Adrenal gland (tissue), 12 donors: ENCODE data around the gene SOX10. TPM values are rescaled to one million over a fixed set of nuclear protein-coding genes. Genes with fewer than 3 reads are reported as not detected.

Source experiments
- DNase-seq, 7 donors: peaks; one replicate each; pipeline ENCODE4 v3.0.0-alpha.2; 2019 to 2020
- H3K27ac ChIP-seq, 5 donors: fragments of 200-600 bp; sonication (generic) in 4 of 5; 1 replicate in 3 of 5; 2 replicates in 2 of 5; pipeline versions ENCODE4 v1.5.1 to v1.8.0; 2016 to 2020; ENCODE audit warnings: mild to moderate bottlenecking in 1 of 5
- H3K27me3 ChIP-seq: fragments of 200-600 bp; 2 replicates; pipeline ENCODE4 v1.8.0; 2021
- H3K36me3 ChIP-seq, 2 donors: fragments of 200-600 bp; replicated peaks in 1 of 2; 1 replicate in 1 of 2; 2 replicates in 1 of 2; pipeline versions ENCODE4 v1.5.1 to v1.8.0; 2018 to 2022
- H3K4me1 ChIP-seq, 2 donors: fragments of 200-600 bp; replicated peaks in 1 of 2; 1 replicate in 1 of 2; 2 replicates in 1 of 2; pipeline versions ENCODE4 v1.5.1 to v1.8.0; 2018 to 2021
- H3K4me3 ChIP-seq, 4 donors: fragments of 200-600 bp; sonication (generic) in 3 of 4; one replicate each; pipeline ENCODE4 v1.5.1; 2016 to 2018
- H3K9me3 ChIP-seq, 3 donors: fragments of 200-600 bp; sonication (generic) in 1 of 3; replicated peaks in 1 of 3; 1 replicate in 2 of 3; 2 replicates in 1 of 3; pipeline versions ENCODE4 v1.5.1 to v1.8.0; 2016 to 2021
- POLR2A ChIP-seq, 2 donors: fragments of 450-650 bp; IDR thresholded peaks; one replicate each; pipeline ENCODE4 v1.6.1; 2017; ENCODE audit warnings: antibody characterized with exemption in 2 of 2, mild to moderate bottlenecking in 2 of 2, moderate library complexity in 1 of 2
- WGBS, 4 donors: extraction: QIAGEN DNeasy Blood & Tissue Kit in 2 of 4; methylation state at CpG; one replicate each; pipeline versions ENCODE4 v1.1.5 to v1.1.7; 2013 to 2017; 5-methylcytosine and 5-hydroxymethylcytosine counted together
- intact Hi-C, 2 donors: fragments of 100-400 bp; cut with DNase I; formaldehyde crosslinking; loops; one replicate each; pipeline versions ENCODE4 v1.14.1 to v1.15.0; 2022 to 2023
- polyA plus RNA-seq, 3 donors: library from polyadenylated mRNA; stranded (reverse); fragments of 200-250 nt in 2 of 3; fragments of 350-450 nt in 1 of 3; fragmentation: Illumina TruSeq in 1 of 3; extraction: RNeasy Lipid Tissue Mini Kit (QIAGEN cat#74804) in 1 of 3; gene quantifications; one replicate each; pipeline ENCODE4 v1.2.3, GENCODE V29; 2013 to 2014
- total RNA-seq, 9 donors: library from RNA; depleted of rRNA in 4 of 9; stranded (reverse); fragments of >200 nt in 4 of 9; fragments of 120-200 nt in 1 of 9; fragmentation: NEBNext Ultra II Directional in 1 of 9; extraction: Animal tissue kit (Norgen Biotek cat#: 25700) in 1 of 9; gene quantifications; one replicate each; pipeline versions ENCODE4 v1.1.0 to v1.2.4, GENCODE V29; 2013 to 2023
- TF ChIP-seq, protein P1 (sequence below), 6 experiments: fragments of 450-650 bp in 4 of 6; fragments of 200-600 bp in 2 of 6; sonication (generic) in 1 of 6; IDR thresholded peaks; 1 replicate in 5 of 6; 2 replicates in 1 of 6; pipeline versions ENCODE4 v1.5.1 to v1.8.0; 2016 to 2021; ENCODE audit warnings: antibody characterized with exemption in 6 of 6, mild to moderate bottlenecking in 2 of 6, moderate library complexity in 1 of 6
- donor health status: healthy with polysubstance abuse.
- donor health status: Bipolar disorder and iron deficiency.
- donor health status: DM: yes; HTN: yes; CAD: no.
- donor health status: DM: no; HTN: no; CAD: no.
- donor health status: DM: no; HTN: no; CAD: no.
- donor health status: DM: yes; HTN: yes; CAD: no.

The SOX10 gene
- total and polyA plus RNA-seq, 12 donors, result 0.16 to 5.4 (median 0.78) TPM; not detected in 1

DNA sequence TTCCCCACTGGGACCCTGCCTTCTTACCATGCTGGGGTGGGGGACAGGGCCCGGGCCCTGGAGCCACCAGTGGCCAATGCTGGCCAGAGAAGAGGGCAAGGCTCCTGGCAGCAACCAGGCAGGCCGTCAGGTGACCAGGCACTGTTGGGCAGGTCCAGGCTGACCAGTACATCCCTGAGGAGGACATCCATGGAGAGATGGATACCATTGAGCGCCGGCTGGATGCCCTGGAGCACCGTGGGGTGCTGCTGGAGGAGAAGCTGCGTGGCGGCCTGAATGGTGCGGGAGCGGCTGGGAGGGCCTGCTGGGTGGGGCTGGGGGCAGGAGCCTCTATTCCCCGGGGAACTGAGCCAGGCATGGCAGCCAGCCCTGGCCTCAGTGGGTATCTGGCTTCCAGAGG, 52.0 kb downstream of the SOX10 start:
- no peaks in the 10 kb centered on the region for H3K9me3 ChIP-seq
- H3K36me3 ChIP-seq, result peaks cover 0 to 27% of the 10 kb centered on the region in 2 donors
- H3K4me1 ChIP-seq, result peaks cover 10 to 12% of the 10 kb centered on the region in 2 donors
- WGBS, 4 donors, result 85 to 95% (median 94%) methylated on average over 5 to 10 of the region's 10 CpGs; no CpG with 5 or more reads in 1 of the 4 donors
- no peak overlapping the region for H3K27ac ChIP-seq
- H3K27me3 ChIP-seq, result no peaks in the 10 kb centered on the region
- no peak for DNase-seq
- TF ChIP-seq, protein P1, sequence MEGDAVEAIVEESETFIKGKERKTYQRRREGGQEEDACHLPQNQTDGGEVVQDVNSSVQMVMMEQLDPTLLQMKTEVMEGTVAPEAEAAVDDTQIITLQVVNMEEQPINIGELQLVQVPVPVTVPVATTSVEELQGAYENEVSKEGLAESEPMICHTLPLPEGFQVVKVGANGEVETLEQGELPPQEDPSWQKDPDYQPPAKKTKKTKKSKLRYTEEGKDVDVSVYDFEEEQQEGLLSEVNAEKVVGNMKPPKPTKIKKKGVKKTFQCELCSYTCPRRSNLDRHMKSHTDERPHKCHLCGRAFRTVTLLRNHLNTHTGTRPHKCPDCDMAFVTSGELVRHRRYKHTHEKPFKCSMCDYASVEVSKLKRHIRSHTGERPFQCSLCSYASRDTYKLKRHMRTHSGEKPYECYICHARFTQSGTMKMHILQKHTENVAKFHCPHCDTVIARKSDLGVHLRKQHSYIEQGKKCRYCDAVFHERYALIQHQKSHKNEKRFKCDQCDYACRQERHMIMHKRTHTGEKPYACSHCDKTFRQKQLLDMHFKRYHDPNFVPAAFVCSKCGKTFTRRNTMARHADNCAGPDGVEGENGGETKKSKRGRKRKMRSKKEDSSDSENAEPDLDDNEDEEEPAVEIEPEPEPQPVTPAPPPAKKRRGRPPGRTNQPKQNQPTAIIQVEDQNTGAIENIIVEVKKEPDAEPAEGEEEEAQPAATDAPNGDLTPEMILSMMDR (IDR thresholded peaks at IDR 0.05), result no peak
- TF ChIP-seq POLR2A (IDR thresholded peaks at IDR 0.05), result no peak
- intact Hi-C loops, result loop anchor here in 1 of 2 donors (10.0 kb wide), 1 partner anchor 118 kb away; no protein-coding TSS in a partner anchor
- H3K4me3 ChIP-seq, result no peak overlapping the region

DNA sequence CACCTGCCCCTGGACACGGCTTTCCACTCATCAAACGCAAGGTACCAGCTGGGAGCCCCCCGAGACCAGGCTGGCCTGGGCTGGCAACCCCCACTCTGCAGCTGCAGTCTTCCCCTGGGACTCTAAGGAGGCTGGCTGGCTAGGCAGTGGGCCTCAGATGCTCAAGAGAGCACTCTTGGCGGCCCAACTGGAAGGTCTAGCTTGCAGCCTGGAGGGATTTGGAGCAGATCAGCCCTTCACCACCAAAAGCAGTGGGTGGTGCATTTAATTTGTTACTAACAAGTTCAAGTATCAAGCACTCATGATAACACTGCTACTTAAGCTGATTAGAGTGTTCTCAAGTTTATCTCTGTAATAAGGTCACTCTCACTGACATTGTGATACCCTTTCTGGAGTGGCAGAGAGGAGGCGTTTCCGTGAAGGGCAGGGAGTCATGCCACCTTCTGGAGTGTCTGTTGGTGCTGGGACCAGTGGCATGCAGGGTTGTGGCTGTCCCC, 52.4 kb downstream of the SOX10 start:
- intact Hi-C loops, result loop anchor here in 1 of 2 donors (10.0 kb wide), 1 partner anchor 117 kb away; no protein-coding TSS in a partner anchor
- H3K27me3 ChIP-seq, result no peaks in the 10 kb centered on the region
- peaks cover 0 to 27% of the 10 kb centered on the region in 2 donors for H3K36me3 ChIP-seq
- DNase-seq, result no peak
- TF ChIP-seq POLR2A (IDR thresholded peaks at IDR 0.05), result no peak
- TF ChIP-seq, protein P1 (IDR thresholded peaks at IDR 0.05), result no peak
- H3K9me3 ChIP-seq, result no peaks in the 10 kb centered on the region
- peaks cover 10 to 12% of the 10 kb centered on the region in 2 donors for H3K4me1 ChIP-seq
- 85 to 100% (median 94%) methylated on average over 3 to 6 of the region's 6 CpGs for WGBS, 4 donors
- no peak overlapping the region for H3K27ac ChIP-seq
- H3K4me3 ChIP-seq, result no peak overlapping the region

DNA sequence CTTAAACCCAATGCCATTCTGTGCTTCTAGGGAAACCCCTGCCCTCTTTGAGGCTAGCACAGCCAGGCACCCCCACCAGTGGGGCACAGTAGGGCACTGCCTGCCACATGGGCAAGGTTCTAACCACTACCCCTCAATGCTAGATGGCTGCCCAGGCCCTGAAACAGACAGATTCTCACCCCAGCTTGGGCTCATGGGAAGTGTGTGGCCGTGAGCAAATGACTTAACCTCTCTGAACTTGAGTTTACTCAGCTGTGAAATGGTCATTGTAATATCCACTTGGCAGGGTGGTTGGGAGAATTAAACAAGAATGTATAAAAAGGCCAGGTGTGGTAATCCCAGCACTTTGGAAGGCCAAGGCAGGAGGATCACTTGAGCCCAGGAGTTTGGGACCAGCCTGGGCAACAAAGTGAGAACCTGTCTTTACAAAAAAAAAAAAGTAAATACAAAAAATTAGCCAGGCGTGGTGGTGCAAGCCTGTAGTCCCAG, 53.4 kb downstream of the SOX10 start:
- DNase-seq, result no peak
- H3K27me3 ChIP-seq, result no peaks in the 10 kb centered on the region
- no peaks in the 10 kb centered on the region for H3K9me3 ChIP-seq
- H3K27ac ChIP-seq, result peak overlapping the region in 1 of 5 donors; percentile 14
- WGBS, 4 donors, result 83 to 88% (median 87%) methylated on average over 2 of the region's 2 CpGs
- no peak for TF ChIP-seq POLR2A (IDR thresholded peaks at IDR 0.05)
- TF ChIP-seq, protein P1 (IDR thresholded peaks at IDR 0.05), result no peak
- H3K4me1 ChIP-seq, result peaks cover 10 to 12% of the 10 kb centered on the region in 2 donors
- intact Hi-C loops, result loop anchor here in 1 of 2 donors (10.0 kb wide), 1 partner anchor 116 kb away; no protein-coding TSS in a partner anchor
- no peak overlapping the region for H3K4me3 ChIP-seq
- peaks cover 0 to 33% of the 10 kb centered on the region in 2 donors for H3K36me3 ChIP-seq

DNA sequence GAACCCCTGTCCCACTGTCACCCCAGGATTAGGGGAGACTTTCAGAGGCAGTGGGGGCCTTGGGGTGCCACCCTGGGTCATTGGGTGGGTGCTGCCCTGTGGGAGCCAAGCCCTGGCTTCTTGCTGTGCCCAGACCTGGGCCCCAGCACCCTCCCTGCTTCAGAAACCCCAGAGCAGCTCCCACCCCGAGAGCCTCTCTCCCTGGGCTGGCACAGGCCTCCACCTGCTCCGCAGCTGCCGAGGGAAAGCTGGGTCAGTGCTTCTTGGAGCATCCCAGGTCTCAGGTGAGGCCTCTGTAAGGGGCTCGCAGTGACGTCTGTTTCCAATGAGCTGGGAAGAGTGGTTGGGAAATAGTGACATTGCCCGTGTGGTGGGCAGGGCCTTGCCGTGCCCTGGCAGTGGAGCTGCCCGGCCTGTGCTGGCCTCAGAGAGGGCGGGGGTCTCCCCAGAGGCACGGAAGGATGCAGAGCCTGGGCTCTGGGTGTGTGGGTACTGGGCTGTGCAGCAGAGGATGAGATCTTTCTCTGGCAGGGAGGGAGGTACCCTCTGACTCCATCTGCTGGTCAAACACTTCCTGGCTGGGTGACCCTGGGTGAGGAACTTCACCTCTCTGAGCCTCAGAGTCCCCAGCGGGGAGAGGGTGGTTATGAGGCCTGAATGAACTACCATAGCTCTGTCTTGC, 53.9 kb downstream of the SOX10 start:
- TF ChIP-seq, protein P1 (IDR thresholded peaks at IDR 0.05), result peak in 5 of 6 experiments; percentile 14 to 43 (median 26)
- no peak for TF ChIP-seq POLR2A (IDR thresholded peaks at IDR 0.05)
- Histone ChIP-seq H3K27ac (peak overlapping the region in 1 of 5 donors; percentile 14), H3K9me3 (no peaks in the 10 kb centered on the region), H3K27me3 (no peaks in the 10 kb centered on the region), H3K4me3 (no peak overlapping the region), H3K36me3 (peaks cover 0 to 38% of the 10 kb centered on the region in 2 donors), H3K4me1 (peaks cover 10 to 12% of the 10 kb centered on the region in 2 donors)
- peak in 4 of 7 donors; percentile 26 to 61 (median 37) for DNase-seq
- WGBS, 4 donors, result 70 to 88% (median 75%) methylated on average over 6 to 11 of the region's 11 CpGs
- intact Hi-C loops, result loop anchor here in 1 of 2 donors (10.0 kb wide), 1 partner anchor 116 kb away; no protein-coding TSS in a partner anchor
